Right renal pelvis (tissue), 4 donors: ENCODE results near the gene ZMYND19. TPM values are rescaled to one million over a fixed set of nuclear protein-coding genes. Genes with fewer than 3 reads are reported as not detected.
"Not testable (repeated sequence)": the region's sequence is repeated elsewhere in the genome, so short reads cannot be mapped to it uniquely, and the experiment has no call there.

ENCODE experiments used
- DNase-seq, 4 donors: peaks; one replicate each; pipeline ENCODE4 v3.0.0-alpha.2; 2013; ENCODE audit warnings: low read depth in 4 of 4, low spot score in 3 of 4, missing footprints in 1 of 4
- polyA plus RNA-seq, 4 donors: library from polyadenylated mRNA; unstranded; fragments of 120-200 nt; gene quantifications; one replicate each; pipeline ENCODE4 v1.2.1, GENCODE V29; 2013; ENCODE audit not compliant: insufficient read length in 4 of 4

The ZMYND19 gene
- polyA plus RNA-seq, 4 donors = 20.3 to 26.3 (median 21.6) TPM

- peak; percentile 34 to 65 (median 56) for DNase-seq
Measured at GRCh38 chr9:137534256-137535119, 55.8 kb downstream of the ZMYND19 start.

DNA sequence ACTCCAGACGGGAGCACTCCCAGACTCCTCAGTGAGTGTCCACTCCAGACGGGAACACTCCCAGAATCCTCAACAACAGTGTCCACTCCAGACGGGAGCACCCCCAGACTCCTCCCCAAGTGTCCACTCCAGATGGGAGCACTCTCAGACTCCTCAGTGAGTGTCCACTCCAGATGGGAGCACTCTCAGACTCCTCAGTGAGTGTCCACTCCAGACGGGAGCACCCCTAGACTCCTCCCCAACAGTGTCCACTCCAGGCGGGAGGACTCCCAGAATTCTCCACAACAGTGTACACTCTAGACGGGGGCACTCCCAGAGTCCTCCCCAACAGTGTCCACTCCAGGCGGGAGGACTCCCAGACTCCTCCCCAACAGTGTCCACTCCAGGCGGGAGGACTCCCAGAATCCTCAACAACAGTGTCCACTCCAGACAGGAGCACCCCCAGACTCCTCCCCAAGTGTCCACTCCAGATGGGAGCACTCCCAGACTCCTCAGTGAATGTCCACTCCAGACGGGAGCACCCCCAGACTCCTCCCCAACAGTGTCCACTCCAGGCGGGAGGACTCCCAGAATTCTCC is 57.3 kb downstream of the ZMYND19 start:
- not testable (repeated sequence) for DNase-seq

Other genes starting within 250 kb of the ZMYND19 start
- 10 to 100 TPM; 12.5 to 19.3 (median 13.8) TPM for gene EXD3, start 167.3 kb downstream of the ZMYND19 start, polyA plus RNA-seq
- gene NOXA1, start 167.1 kb downstream of the ZMYND19 start, polyA plus RNA-seq = 10 to 100 TPM in 1 of 4 donors, 1 to 10 TPM in 3; 5.7 to 10.1 (median 6.2) TPM
- under 1 TPM; 0.52 to 0.59 (median 0.56) TPM for gene ENTPD8, start 149.2 kb downstream of the ZMYND19 start, polyA plus RNA-seq
- gene NSMF, start 131.2 kb downstream of the ZMYND19 start, polyA plus RNA-seq = 10 to 100 TPM; 45.5 to 49.6 (median 45.8) TPM
- gene PNPLA7, start 40.1 kb downstream of the ZMYND19 start, polyA plus RNA-seq = 1 to 10 TPM; 1.6 to 2.7 (median 2.2) TPM
- 10 to 100 TPM; 15.5 to 30.0 (median 17.1) TPM for gene MRPL41, start 38.6 kb downstream of the ZMYND19 start, polyA plus RNA-seq
- gene DPH7, start 11.6 kb downstream of the ZMYND19 start, polyA plus RNA-seq = 10 to 100 TPM; 35.4 to 48.2 (median 45.3) TPM
- gene ARRDC1, start 15.2 kb upstream of the ZMYND19 start, polyA plus RNA-seq = 10 to 100 TPM; 27.9 to 37.7 (median 32.3) TPM
- 10 to 100 TPM; 62.6 to 73.2 (median 71.3) TPM for gene EHMT1, start 28.5 kb upstream of the ZMYND19 start, polyA plus RNA-seq